ENCODE measurements around the gene LSM3.

Gene LSM3

GRCh38 chr3:14201940-14202684, 23.5 kb downstream of the LSM3 start:
- no peak for DNase-seq (ENCODE audit: low read depth)
- H3K4me3 ChIP-seq (ENCODE audit: low read depth, low read length), result no peak overlapping the region
- no peak for TF ChIP-seq CTCF (IDR thresholded peaks at IDR 0.05; ENCODE audit: low read depth, low read length, missing control alignments)

DNA sequence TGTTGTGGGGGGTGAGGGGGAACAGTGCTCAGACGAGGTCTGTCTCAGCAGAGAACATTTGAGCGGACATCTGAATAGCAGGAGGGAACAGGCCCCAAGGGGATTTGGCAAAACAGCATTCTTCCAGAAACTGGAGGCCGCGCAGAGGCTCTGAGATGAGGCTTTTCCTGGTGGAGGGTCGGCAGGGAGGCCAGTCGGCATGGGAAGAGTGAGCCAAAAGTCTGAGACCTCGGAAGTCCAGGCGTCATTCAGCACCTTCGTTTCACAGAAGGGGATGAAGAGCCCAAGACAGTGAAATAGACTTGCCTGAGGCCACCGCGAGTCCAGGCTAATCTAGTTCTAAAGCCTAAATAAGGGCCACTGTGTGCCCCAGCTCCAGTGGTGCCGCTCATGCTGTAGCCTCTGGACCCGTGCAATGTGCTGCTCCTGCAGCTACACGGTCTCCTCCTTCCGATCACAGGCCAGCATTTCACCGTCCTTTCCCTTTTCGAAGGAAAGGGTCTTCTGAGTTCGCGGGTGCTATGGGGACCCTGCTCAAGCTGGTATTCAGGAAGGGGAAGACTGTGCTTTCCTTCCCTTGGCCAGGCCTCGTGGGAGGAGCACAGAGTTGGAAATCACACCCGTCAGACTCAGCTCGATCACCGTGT, 24.4 kb downstream of the LSM3 start:
- no peak overlapping the region for H3K4me3 ChIP-seq (ENCODE audit: low read depth, low read length)
- no peak for TF ChIP-seq CTCF (IDR thresholded peaks at IDR 0.05; ENCODE audit: low read depth, low read length, missing control alignments)
- no peak for DNase-seq (ENCODE audit: low read depth)

- TF ChIP-seq CTCF (IDR thresholded peaks at IDR 0.05; ENCODE audit: low read depth, low read length, missing control alignments), result peak; percentile 87
Observed at GRCh38 chr3:14203521-14204079, 25.0 kb downstream of the LSM3 start.

GRCh38 chr3:14204515-14205284, 26.1 kb downstream of the LSM3 start:
- H3K4me3 ChIP-seq (ENCODE audit: low read depth, low read length), result no peak overlapping the region
- TF ChIP-seq CTCF (IDR thresholded peaks at IDR 0.05; ENCODE audit: low read depth, low read length, missing control alignments), result no peak
- no peak for DNase-seq (ENCODE audit: low read depth)

More at GRCh38 chr3:14203521-14204079, 25.0 kb downstream of the LSM3 start:
- DNase-seq (ENCODE audit: low read depth), result peak; percentile 43
- no peak overlapping the region for H3K4me3 ChIP-seq (ENCODE audit: low read depth, low read length)

- no peak overlapping the region for H3K4me3 ChIP-seq (ENCODE audit: low read depth, low read length)
- DNase-seq (ENCODE audit: low read depth), result no peak
- no peak for TF ChIP-seq CTCF (IDR thresholded peaks at IDR 0.05; ENCODE audit: low read depth, low read length, missing control alignments)
Observed at GRCh38 chr3:14206548-14207177, 28.0 kb downstream of the LSM3 start.

DNA sequence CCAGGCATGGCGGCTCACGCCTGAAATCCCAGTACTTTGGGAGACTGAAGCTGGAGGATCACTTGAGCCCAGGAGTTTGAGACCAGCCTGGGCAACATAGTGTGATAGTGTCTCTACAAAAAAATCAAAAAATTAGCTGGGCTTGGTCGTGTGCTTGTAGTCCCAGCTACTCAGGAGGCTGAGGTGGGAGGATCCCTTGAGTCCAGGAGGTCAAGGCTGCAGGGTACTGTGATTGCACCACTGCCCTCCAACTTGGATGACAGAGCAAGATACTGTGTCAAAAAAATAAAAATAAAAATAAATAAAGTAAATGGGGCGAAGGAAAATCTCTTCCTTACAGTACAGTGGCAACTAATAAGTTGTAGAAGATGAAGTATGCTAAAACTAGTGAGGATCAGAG, 29.6 kb downstream of the LSM3 start:
- DNase-seq (ENCODE audit: low read depth), result no peak
- no peak overlapping the region for H3K4me3 ChIP-seq (ENCODE audit: low read depth, low read length)
- no peak for TF ChIP-seq CTCF (IDR thresholded peaks at IDR 0.05; ENCODE audit: low read depth, low read length, missing control alignments)

All from GM12864 (cell line).